HG03439 (cell line): ENCODE data around the gene SALL2.

Experiments used
- ATAC-seq: cut with Tn5 transposase; IDR thresholded peaks from one replicate; pipeline ENCODE4 v1.9.1; 2021; ENCODE audit warnings: mild to moderate bottlenecking, moderate library complexity; ENCODE audit not compliant: unreplicated experiment

The SALL2 gene

GRCh38 chr14:21494902-21495762 lies 31.0 kb downstream of the SALL2 start:
- no peak for ATAC-seq

- no peak for ATAC-seq
Measured at GRCh38 chr14:21486640-21487087, 39.5 kb downstream of the SALL2 start.

GRCh38 chr14:21476925-21477681 lies 49.0 kb downstream of the SALL2 start, which contains the start of the genes RAB2B and TOX4:
Gene RAB2B (minus strand): TSS chr14:21476959. CDS start chr14:21476872, 87 bp downstream.
Gene TOX4 (plus strand): TSS chr14:21477195. CDS start chr14:21477279, 84 bp downstream.
- peak; percentile 99 for ATAC-seq

DNA sequence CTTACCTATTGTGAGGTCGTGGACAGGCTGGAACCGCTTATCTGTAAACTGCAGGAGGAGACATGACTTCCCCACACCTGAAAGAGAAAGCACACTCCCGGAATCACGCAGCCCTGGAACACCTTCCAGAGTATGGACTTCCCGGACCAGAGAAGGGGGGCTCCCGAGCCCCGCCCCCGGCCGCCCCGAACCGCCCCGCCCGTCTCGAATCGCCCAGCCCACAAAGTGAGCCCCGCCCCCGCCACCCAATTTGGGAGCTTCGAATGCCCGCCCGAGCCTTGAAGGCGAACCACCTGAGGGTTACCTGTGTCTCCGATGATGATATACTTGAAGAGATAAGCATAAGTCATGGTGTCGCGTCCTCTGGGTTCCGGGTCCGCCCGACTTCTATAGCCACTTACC lies 49.6 kb downstream of the SALL2 start:
- ATAC-seq, result no peak

- ATAC-seq, result no peak
Measured at GRCh38 chr14:21475767-21476522, 50.2 kb downstream of the SALL2 start.
